ENCODE measurements around the gene PCYT2.
A peak's percentile ranks its signal among the peaks of the same experiment; 100 is the strongest.

PCYT2 gene

GRCh38 chr17:81931557-81932332 lies 20.5 kb upstream of the PCYT2 start:
- peaks cover 10% of the 10 kb centered on the region for H3K36me3 ChIP-seq (ENCODE audit: control insufficient read depth, insufficient read depth, low read length)
- DNase-seq (ENCODE audit: low read depth, low spot score) = no peak
- no CpG with 5 or more reads among the region's 15 CpGs for WGBS (ENCODE audit: insufficient coverage, insufficient read length)

GRCh38 chr17:81931189-81931556 lies 20.0 kb upstream of the PCYT2 start:
- Histone ChIP-seq H3K4me3 (ENCODE audit: low read length) (no peak overlapping the region), H3K27ac (ENCODE audit: low read length) (no peak overlapping the region), H3K9me3 (ENCODE audit: control insufficient read depth, insufficient read depth, low read length) (no peaks in the 10 kb centered on the region), H3K4me1 (ENCODE audit: control insufficient read depth, insufficient read depth, low read length) (peaks cover 3% of the 10 kb centered on the region), H3K27me3 (ENCODE audit: control insufficient read depth, insufficient read depth, low read length) (0 out of 2 replicates have a peak, but pooled peaks cover 1% of the 10 kb centered on the region), H3K36me3 (ENCODE audit: control insufficient read depth, insufficient read depth, low read length) (peaks cover 10% of the 10 kb centered on the region)
- no CpG with 5 or more reads among the region's 13 CpGs for WGBS (ENCODE audit: insufficient coverage, insufficient read length)
- no peak for DNase-seq (ENCODE audit: low read depth, low spot score)

More at GRCh38 chr17:81931557-81932332, 20.5 kb upstream of the PCYT2 start:
- Histone ChIP-seq H3K27ac (ENCODE audit: low read length) (no peak overlapping the region), H3K4me3 (ENCODE audit: low read length) (no peak overlapping the region), H3K9me3 (ENCODE audit: control insufficient read depth, insufficient read depth, low read length) (no peaks in the 10 kb centered on the region), H3K27me3 (ENCODE audit: control insufficient read depth, insufficient read depth, low read length) (0 out of 2 replicates have a peak, but pooled peaks cover 1% of the 10 kb centered on the region), H3K4me1 (ENCODE audit: control insufficient read depth, insufficient read depth, low read length) (peaks cover 4% of the 10 kb centered on the region; the same call in 1 of the 2 replicates)

- H3K27me3 ChIP-seq (ENCODE audit: control insufficient read depth, insufficient read depth, low read length) = 0 out of 2 replicates have a peak, but pooled peaks cover 1% of the 10 kb centered on the region
- H3K9me3 ChIP-seq (ENCODE audit: control insufficient read depth, insufficient read depth, low read length) = no peaks in the 10 kb centered on the region
- H3K36me3 ChIP-seq (ENCODE audit: control insufficient read depth, insufficient read depth, low read length) = peaks cover 10% of the 10 kb centered on the region
- no CpG with 5 or more reads among the region's 20 CpGs for WGBS (ENCODE audit: insufficient coverage, insufficient read length)
- H3K27ac ChIP-seq (ENCODE audit: low read length) = no peak overlapping the region
- no peak overlapping the region for H3K4me3 ChIP-seq (ENCODE audit: low read length)
- no peak for DNase-seq (ENCODE audit: low read depth, low spot score)
- peaks cover 5% of the 10 kb centered on the region for H3K4me1 ChIP-seq (ENCODE audit: control insufficient read depth, insufficient read depth, low read length)
Measured at GRCh38 chr17:81930142-81931125, 19.2 kb upstream of the PCYT2 start.

GRCh38 chr17:81929253-81930141 lies 18.3 kb upstream of the PCYT2 start:
- Histone ChIP-seq H3K9me3 (ENCODE audit: control insufficient read depth, insufficient read depth, low read length) (no peaks in the 10 kb centered on the region), H3K27ac (ENCODE audit: low read length) (no peak overlapping the region), H3K4me1 (ENCODE audit: control insufficient read depth, insufficient read depth, low read length) (peaks cover 10% of the 10 kb centered on the region), H3K36me3 (ENCODE audit: control insufficient read depth, insufficient read depth, low read length) (peaks cover under 1% of the 10 kb centered on the region; the same call in 1 of the 2 replicates), H3K4me3 (ENCODE audit: low read length) (no peak overlapping the region), H3K27me3 (ENCODE audit: control insufficient read depth, insufficient read depth, low read length) (0 out of 2 replicates have a peak, but pooled peaks cover 1% of the 10 kb centered on the region)
- WGBS (ENCODE audit: insufficient coverage, insufficient read length) = no CpG with 5 or more reads among the region's 31 CpGs
- DNase-seq (ENCODE audit: low read depth, low spot score) = no peak

GRCh38 chr17:81928544-81929252 lies 17.5 kb upstream of the PCYT2 start:
- Histone ChIP-seq H3K4me3 (ENCODE audit: low read length) (peak overlapping the region; percentile 81; the same call in 1 of the 2 replicates), H3K27me3 (ENCODE audit: control insufficient read depth, insufficient read depth, low read length) (0 out of 2 replicates have a peak, but pooled peaks cover 1% of the 10 kb centered on the region), H3K36me3 (ENCODE audit: control insufficient read depth, insufficient read depth, low read length) (no peaks in the 10 kb centered on the region), H3K4me1 (ENCODE audit: control insufficient read depth, insufficient read depth, low read length) (peaks cover 16% of the 10 kb centered on the region), H3K27ac (ENCODE audit: low read length) (no peak overlapping the region), H3K9me3 (ENCODE audit: control insufficient read depth, insufficient read depth, low read length) (no peaks in the 10 kb centered on the region)
- DNase-seq (ENCODE audit: low read depth, low spot score) = no peak
- no CpG with 5 or more reads among the region's 44 CpGs for WGBS (ENCODE audit: insufficient coverage, insufficient read length)

GRCh38 chr17:81927653-81928543 lies 16.7 kb upstream of the PCYT2 start, which contains the start of gene MAFG:
TSS of gene MAFG (minus strand) at chr17:81927735. CDS start at chr17:81923185, 4,550 bp downstream.
- Histone ChIP-seq H3K4me1 (ENCODE audit: control insufficient read depth, insufficient read depth, low read length) (peaks cover 19% of the 10 kb centered on the region), H3K9me3 (ENCODE audit: control insufficient read depth, insufficient read depth, low read length) (no peaks in the 10 kb centered on the region), H3K4me3 (ENCODE audit: low read length) (peak within 1 kb of the TSS; percentile 81), H3K36me3 (ENCODE audit: control insufficient read depth, insufficient read depth, low read length) (no peaks in the 10 kb centered on the region; the same call in 1 of the 2 replicates), H3K27ac (ENCODE audit: low read length) (no peak within 1 kb of the TSS), H3K27me3 (ENCODE audit: control insufficient read depth, insufficient read depth, low read length) (0 out of 2 replicates have a peak, but pooled peaks cover 1% of the 10 kb centered on the region)
- no CpG with 5 or more reads among the region's 98 CpGs for WGBS (ENCODE audit: insufficient coverage, insufficient read length)
- DNase-seq (ENCODE audit: low read depth, low spot score) = no peak

- Histone ChIP-seq H3K27ac (ENCODE audit: low read length) (no peak overlapping the region), H3K36me3 (ENCODE audit: control insufficient read depth, insufficient read depth, low read length) (no peaks in the 10 kb centered on the region; the same call in 1 of the 2 replicates), H3K9me3 (ENCODE audit: control insufficient read depth, insufficient read depth, low read length) (no peaks in the 10 kb centered on the region), H3K4me3 (ENCODE audit: low read length) (peak overlapping the region; percentile 81), H3K27me3 (ENCODE audit: control insufficient read depth, insufficient read depth, low read length) (0 out of 2 replicates have a peak, but pooled peaks cover 1% of the 10 kb centered on the region), H3K4me1 (ENCODE audit: control insufficient read depth, insufficient read depth, low read length) (peaks cover 22% of the 10 kb centered on the region)
- DNase-seq (ENCODE audit: low read depth, low spot score) = no peak
- WGBS (ENCODE audit: insufficient coverage, insufficient read length) = no CpG with 5 or more reads among the region's 78 CpGs
Measured at GRCh38 chr17:81927152-81927652, 16.0 kb upstream of the PCYT2 start.

- no peak overlapping the region for H3K27ac ChIP-seq (ENCODE audit: low read length)
- no peaks in the 10 kb centered on the region for H3K9me3 ChIP-seq (ENCODE audit: control insufficient read depth, insufficient read depth, low read length)
- WGBS (ENCODE audit: insufficient coverage, insufficient read length) = no CpG with 5 or more reads among the region's 46 CpGs
- H3K27me3 ChIP-seq (ENCODE audit: control insufficient read depth, insufficient read depth, low read length) = 0 out of 2 replicates have a peak, but pooled peaks cover 1% of the 10 kb centered on the region
- DNase-seq (ENCODE audit: low read depth, low spot score) = no peak
- peaks cover 4% of the 10 kb centered on the region; the same call in 1 of the 2 replicates for H3K36me3 ChIP-seq (ENCODE audit: control insufficient read depth, insufficient read depth, low read length)
- H3K4me1 ChIP-seq (ENCODE audit: control insufficient read depth, insufficient read depth, low read length) = peaks cover 22% of the 10 kb centered on the region
- peak overlapping the region; percentile 81 for H3K4me3 ChIP-seq (ENCODE audit: low read length)
Measured at GRCh38 chr17:81926451-81927151, 15.4 kb upstream of the PCYT2 start.
